Activated T-helper 1 cell treated with anti-CD3 and anti-CD28 coated beads, Interleukin-2, amount 50 U/mL, for 16 hours (primary cell): ENCODE results near the gene FAM167B.
"Not testable (repeated sequence)": the region's sequence is repeated elsewhere in the genome, so short reads cannot be mapped to it uniquely, and the experiment has no call there.

Experiments
- DNase-seq, 2 donors: peaks; one replicate each; pipeline ENCODE4 v3.0.0-alpha.2; 2020; ENCODE audit warnings: low read depth in 1 of 2, low spot score in 1 of 2

The FAM167B gene

DNA sequence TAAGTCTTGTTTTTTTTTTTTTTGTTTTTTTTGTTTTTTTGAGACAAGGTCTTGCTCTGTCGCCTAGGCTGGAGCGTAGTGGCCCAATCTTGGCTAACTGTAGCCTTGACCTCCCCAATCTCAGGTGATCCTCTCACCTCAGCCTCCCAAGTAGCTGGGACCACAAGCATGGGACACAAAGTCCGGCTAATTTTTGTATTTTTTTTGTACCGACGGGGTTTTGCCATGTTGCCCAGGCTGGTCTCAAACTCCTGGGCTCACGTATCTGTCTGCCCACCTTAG, 10.1 kb downstream of the FAM167B start:
- DNase-seq: no peak

DNA sequence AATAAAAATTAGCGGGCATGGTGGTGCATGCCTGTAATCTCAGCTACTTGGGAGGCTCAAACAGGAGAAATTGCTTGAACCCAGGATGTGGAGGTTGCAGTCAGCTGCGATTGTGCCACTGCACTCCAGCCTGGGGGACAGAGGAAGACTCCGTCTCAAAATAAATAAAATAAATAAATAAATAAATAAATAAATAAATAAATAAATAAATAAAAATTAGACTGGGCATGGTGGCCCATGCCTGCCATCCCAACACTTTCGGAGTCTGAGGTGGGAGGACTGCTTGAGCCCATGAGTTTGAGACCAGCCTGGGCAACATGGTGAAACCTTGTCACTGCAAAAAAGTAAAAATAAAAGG, 16.2 kb downstream of the FAM167B start:
- DNase-seq: not testable (repeated sequence)

DNA sequence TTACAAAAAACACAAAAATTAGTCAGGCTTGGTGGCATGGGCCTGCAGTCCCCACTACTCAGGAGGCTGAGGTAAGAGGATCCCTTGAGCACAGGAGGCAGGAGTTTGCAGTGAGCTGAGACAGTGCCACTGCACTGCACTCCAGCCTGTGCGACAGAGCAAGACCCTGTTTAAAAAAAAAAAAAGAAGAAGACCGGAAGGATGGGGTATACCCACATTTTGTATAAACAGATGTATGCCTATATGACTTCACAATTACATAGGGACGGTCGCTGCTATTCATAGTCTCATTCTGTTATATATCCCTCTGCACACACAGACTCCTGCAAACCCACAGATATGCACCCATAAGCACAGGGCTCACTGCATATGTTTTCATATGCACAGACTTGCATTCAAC, 16.7 kb downstream of the FAM167B start:
- no peak for DNase-seq

DNA sequence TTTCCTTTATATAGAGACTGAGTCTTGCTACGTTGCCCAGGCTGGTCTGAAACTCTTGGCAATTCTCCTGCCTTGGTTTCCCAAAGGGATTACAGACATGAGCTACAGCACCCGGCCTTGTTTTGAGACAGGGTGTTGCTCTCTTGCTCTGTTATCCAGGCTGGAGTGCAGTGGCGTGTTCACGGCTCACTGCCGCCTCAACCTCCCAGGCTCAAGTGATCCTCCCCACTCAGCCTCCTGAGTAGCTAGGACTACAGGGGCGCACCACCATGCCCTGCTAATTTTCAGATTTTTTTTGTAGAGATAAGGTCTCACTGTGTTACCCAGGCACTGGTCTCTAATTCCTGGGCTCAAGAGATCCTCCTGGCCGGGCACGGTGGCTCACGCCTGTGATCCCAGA, 18.8 kb downstream of the FAM167B start:
- no peak for DNase-seq

DNA sequence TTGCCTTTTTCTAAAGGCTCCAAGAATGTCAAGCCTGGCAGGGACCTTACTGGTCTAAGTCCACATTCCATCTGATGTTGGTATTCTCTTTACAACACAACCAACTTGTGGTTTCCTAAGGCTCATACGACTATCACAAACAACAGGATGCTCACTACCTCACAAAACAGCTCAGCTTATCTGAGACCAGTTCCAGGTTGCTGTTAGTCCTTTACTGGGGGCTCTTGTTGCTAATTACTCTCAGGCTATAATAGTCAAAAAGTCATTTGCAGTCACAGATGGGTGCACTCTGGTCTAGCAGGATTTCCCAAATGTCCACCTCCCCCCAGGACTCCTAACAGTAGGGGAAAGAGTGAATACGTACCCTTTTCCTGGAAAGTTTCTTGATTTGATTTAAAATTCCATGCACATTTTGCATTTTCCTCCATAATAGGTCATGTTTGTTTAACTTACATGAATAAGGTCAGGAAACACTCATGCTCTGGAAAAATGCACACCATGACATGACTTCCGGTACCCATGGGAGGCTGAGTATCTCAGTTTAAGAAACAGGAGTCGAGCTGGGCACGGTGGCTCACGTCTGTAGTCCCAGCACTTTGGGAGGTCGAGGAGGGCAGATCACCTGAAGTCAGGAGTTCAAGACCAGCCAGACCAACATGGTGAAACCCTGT, 20.0 kb downstream of the FAM167B start:
- DNase-seq: no peak

DNA sequence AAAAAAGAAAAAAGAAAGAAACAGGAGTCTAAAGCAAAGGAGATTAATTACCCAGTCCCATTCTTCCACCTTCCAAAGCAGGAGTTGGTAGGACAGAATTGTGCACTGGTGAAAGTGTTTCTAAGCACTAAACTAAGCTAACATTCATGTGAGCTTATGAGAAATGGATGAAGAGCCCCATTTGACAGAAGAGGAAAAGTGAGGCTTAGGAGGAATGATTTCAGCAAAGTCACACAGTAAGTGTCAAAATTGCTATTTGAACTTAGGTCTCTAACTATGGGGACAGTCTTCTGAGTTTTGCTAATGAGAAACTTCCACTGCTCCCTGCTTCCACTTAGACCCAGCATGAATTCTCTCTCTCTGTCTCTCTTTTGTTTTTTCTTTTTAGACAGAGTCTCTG, 22.7 kb downstream of the FAM167B start:
- no peak for DNase-seq

DNA sequence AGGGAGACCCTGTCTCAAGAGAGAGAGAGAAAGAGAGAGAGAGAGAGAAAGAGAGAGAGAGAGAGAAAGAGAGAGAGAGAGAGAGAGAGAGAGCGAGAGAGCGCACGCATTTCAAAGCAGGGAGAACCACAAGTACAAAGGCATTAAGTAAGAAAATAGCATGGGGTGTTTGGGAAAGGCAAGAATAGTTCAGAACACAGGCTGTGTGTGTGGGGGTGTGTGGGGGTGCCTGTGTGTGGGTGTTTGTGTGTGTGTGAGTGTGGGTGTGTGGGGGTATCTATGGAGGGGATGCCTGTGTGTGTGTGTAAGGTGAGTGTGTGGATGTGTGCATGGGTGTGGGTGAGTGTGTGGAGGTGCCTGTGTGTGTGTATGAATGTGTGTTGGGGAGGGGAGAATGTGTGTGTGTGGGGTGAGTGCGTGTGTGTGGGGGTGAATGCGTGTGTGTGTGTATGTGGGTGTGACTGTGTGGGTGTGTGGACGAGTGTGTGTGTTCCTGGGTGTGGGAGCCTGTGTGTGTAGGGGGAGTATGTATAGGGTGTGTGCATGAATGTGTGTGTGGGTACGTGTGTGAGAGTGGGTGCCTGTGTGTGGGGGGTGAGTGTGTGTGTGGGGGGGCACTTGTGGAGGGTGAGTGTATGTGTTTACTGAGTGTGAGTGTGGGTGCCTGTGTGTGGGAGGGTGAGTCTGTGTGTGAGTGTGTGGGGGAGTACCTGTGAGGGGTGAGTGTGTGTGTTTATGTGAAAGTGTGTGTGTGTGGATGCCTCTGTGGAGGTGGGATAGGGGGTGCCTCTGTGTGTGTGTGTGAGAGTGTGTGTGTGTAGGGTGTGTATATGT, 25.8 kb downstream of the FAM167B start:
- DNase-seq: no peak

DNA sequence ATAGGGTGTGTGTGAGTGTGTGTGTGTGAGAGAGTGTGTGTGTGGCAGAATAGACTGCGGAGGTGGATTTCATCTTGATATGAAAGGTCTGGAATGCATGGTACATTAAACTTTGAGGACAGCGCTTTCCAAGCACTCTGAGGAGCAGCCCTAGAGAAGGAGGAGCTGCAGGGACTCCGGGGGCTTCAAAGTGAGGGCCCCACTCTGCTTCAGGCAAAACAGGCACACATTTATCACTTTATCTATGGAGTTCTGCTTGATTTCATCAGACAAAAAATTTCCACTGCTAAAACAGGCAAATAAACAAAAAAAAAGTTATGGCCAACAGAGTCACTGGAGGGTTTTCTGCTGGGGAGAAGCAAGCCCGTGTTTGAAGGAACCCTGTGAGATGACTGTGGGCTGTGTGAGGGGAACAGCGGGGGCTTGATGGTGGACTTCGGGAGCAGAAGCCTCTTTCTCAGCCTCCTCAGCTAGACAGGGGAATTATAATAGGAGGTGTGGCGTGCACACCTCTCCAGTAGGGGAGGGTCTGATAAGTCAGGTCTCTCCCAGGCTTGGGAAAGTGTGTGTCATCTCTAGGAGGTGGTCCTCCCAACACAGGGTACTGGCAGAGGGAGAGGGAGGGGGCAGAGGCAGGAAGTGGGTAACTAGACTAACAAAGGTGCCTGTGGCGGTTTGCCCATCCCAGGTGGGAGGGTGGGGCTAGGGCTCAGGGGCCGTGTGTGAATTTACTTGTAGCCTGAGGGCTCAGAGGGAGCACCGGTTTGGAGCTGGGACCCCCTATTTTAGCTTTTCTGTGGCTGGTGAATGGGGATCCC, 26.6 kb downstream of the FAM167B start:
- peak; percentile 71 to 75 for DNase-seq

DNA sequence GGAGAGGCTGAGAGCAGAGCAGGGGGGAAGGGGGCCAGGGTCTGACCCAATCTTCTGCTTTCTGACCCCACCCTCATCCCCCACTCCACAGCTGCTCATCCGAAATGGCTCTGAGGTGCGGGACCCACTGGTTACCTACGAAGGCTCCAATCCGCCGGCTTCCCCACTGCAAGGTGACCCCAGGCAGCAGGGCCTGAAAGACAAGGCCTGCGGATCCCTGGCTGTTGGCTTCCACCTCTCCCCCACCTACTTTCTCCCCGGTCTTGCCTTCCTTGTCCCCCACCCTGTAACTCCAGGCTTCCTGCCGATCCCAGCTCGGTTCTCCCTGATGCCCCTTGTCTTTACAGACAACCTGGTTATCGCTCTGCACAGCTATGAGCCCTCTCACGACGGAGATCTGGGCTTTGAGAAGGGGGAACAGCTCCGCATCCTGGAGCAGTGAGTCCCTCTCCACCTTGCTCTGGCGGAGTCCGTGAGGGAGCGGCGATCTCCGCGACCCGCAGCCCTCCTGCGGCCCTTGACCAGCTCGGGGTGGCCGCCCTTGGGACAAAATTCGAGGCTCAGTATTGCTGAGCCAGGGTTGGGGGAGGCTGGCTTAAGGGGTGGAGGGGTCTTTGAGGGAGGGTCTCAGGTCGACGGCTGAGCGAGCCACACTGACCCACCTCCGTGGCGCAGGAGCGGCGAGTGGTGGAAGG, 27.8 kb downstream of the FAM167B start:
- no peak for DNase-seq

DNA sequence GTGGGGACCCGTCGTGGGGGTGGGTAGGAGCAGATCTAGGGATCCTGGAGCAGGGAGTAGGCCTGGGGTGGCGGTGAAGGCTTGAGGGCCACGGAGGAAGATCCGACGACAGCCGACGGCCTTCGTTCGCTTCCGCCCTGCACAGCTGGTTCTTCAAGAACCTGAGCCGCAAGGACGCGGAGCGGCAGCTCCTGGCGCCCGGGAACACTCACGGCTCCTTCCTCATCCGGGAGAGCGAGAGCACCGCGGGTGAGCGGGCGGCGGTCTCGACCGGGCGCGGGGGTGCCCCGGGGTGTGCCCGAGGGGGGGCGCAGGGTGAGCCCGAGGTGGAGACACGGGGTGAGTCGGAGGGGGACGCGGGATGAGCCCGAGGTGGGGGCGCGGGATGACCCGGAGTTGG, 28.4 kb downstream of the FAM167B start:
- no peak for DNase-seq

DNA sequence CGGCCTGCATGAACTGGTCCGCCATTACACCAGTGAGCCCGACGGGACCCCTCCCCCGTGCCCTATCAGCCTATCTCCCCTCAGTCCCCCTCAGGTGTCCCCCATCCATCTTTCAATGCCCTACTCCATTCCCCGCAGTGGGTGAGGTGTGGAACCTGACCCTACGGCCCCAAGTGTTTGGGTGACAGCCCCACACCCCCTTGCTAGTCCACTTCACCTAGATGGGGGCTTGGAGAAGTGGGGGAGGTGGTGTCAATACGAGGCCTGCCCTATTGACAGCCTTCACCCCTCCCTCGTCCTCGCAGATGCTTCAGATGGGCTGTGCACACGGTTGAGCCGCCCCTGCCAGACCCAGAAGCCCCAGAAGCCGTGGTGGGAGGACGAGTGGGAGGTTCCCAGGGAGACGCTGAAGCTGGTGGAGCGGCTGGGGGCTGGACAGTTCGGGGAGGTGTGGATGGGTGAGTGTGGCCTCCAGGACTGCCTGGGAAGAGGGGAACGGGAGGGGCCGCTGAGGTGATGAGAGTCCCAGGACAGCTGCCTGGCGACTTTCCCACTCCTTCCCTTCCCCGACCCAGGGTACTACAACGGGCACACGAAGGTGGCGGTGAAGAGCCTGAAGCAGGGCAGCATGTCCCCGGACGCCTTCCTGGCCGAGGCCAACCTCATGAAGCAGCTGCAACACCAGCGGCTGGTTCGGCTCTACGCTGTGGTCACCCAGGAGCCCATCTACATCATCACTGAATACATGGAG, 29.2 kb downstream of the FAM167B start:
- DNase-seq: no peak

DNA sequence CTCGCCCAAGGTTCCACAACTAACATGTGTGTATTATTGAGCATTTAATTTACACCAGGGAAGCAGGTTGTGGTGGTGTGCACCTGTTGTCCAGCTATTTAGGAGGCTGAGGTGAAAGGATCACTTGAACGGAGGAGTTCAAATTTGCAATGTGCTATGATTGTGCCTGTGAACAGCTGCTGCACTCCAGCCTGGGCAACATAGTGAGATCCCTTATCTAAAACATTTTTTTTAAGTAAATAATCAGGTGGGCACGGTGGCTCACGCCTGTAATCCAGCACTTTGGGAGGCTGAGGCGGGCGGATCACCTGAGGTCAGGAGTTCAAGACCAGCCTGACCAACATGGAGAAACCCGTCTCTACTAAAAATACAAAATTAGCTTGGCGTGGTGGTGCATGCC, 37.8 kb downstream of the FAM167B start:
- DNase-seq: not testable (repeated sequence)

DNA sequence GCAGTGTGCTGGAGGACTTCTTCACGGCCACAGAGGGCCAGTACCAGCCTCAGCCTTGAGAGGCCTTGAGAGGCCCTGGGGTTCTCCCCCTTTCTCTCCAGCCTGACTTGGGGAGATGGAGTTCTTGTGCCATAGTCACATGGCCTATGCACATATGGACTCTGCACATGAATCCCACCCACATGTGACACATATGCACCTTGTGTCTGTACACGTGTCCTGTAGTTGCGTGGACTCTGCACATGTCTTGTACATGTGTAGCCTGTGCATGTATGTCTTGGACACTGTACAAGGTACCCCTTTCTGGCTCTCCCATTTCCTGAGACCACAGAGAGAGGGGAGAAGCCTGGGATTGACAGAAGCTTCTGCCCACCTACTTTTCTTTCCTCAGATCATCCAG, 38.6 kb downstream of the FAM167B start:
- DNase-seq: no peak

DNA sequence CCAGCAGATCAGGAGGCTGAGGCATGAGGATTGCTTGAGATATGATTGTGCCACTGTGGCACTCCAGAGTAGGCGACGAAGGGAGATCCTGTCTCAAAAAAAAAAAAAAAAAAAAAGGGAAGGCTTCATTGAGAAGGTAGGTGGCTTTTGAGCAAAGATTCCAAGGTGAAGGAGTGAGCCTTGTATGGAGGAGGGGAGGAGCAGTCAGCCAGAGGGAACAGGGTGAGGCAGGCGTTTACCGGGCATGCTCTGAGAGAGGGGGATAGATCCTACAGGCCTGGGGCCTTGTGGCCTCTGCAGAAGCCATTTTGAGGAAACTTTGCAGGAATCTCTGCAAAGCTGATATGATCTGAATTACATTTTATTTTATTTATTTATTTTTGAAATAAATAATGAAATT, 39.7 kb downstream of the FAM167B start:
- DNase-seq: no peak

DNA sequence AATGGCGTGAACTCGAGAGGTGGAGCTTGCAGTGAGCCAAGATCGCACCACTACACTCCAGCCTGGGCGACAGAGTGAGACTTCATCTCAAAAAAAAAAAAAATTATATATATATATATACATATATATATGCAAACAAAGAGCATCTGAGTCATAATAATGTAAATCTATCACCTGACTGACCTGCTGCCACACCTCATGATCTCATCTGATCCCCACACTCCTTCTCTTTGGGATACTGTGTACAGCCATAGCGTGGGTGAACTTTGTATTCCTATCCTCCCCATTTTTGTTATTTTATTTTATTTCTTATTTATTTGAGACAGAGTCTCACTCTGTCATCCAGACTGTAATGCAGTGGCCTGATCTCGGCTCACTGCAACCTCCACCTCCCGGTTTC, 42.2 kb downstream of the FAM167B start:
- no peak for DNase-seq

DNA sequence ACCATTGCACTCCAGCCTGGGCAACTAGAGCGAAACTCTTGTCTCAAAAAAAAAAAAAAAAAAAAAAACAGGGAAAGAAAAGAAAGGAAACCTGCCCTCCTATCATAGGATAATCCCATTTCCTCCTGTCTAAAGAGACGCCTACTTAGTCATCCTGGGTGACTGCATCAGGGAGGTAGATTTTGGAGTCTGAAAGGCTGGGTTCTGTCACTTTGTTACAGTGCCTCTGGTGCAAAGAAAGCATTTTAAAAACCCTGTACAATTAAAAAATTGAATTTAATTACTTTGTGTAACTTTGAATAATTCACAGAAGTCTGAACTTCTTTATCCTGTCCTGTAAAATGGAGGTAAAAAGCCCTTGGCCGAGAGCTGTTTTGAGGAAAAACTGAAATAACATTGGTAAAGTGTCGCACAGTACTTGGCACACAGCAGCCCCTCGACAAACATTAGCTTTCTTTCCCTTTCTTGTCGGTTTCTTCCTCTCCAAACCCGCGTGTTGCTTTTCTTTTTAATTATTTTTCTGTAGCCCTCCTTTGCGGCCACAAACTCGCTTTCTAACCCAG, 44.2 kb downstream of the FAM167B start:
- DNase-seq: no peak

DNA sequence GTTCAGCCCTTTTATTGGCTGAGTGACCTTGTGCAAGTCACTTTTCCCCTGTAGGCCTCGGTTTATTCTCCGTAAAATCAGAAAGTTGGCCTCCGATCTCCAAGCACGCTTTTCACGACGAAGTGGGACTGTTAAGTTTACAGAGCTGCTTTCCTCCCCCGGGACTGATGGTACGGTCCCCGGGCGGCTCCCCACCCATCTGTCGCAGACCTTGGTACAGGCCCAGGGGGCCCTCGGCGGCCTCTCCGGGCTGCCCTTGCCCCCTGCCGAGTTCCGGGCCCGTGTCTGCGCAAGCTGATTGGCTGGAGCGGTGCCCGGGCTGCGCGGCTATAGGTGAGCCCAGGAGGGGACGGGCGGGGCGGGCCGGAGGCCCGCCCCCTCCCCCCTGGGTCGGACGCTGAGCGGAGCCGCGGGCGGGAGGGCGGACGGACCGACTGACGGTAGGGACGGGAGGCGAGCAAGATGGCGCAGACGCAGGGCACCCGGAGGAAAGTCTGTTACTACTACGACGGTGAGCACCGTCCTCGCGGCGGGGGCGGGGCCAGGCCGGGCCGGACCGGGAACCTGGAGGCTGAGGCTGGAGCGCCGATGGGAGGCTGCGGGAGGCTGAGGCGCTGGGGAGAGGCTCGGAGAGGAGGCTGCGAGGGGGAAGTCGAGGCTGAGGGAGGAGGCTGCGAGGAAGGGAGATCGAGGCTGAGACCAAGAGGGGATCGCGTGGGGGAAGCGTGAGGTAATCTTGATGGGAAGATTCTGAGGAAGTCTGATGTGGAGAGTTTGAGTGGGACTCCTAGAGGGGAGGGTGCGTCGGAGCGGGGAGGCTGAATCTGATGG, 44.9 kb downstream of the FAM167B start, which contains the start of gene HDAC1:
Gene HDAC1, plus strand, starts transcription at position 376 of the 831 bp plus-strand sequence. Its CDS starts 87 bp downstream, at position 463.
- peak; percentile 92 to 97 for DNase-seq

DNA sequence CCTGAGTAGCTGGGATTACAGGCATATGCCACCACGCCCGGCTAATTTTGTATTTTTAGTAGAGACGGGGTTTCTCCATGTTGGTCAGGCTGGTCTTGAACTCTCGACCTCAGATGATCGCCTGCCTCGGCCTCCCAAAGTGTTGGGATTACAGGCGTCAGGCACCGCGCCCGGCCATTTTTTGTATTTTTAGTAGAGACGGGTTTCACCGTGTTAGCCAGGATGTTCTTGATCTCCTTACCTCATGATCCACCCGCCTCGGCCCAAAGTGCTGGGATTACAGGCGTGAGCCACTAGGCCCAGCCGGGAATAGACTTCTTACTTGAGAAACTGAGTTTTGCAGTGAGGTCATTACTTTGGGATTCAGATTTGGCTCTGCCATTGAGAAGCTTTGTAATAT, 51.2 kb downstream of the FAM167B start:
- DNase-seq: not testable (repeated sequence)
